ENCODE results near the gene BAHCC1.

- TF ChIP-seq POLR2AphosphoS5 (IDR thresholded peaks at IDR 0.05): no peak
- TF ChIP-seq CTCF (IDR thresholded peaks at IDR 0.05): no peak
- TF ChIP-seq POLR2A (IDR thresholded peaks at IDR 0.05): no peak
Observed at GRCh38 chr17:81489012-81489997, 94.0 kb downstream of the BAHCC1 start.
